Right hindlimb (tissue), 1 donor: Measurements from ENCODE around the gene RPAP2.
"Not testable (repeated sequence)": the region's sequence is repeated elsewhere in the genome, so short reads cannot be mapped to it uniquely, and the experiment has no call there.

ENCODE experiments used
- DNase-seq: peaks from one replicate; pipeline ENCODE4 v3.0.0-alpha.2; 2018

Gene RPAP2

DNA sequence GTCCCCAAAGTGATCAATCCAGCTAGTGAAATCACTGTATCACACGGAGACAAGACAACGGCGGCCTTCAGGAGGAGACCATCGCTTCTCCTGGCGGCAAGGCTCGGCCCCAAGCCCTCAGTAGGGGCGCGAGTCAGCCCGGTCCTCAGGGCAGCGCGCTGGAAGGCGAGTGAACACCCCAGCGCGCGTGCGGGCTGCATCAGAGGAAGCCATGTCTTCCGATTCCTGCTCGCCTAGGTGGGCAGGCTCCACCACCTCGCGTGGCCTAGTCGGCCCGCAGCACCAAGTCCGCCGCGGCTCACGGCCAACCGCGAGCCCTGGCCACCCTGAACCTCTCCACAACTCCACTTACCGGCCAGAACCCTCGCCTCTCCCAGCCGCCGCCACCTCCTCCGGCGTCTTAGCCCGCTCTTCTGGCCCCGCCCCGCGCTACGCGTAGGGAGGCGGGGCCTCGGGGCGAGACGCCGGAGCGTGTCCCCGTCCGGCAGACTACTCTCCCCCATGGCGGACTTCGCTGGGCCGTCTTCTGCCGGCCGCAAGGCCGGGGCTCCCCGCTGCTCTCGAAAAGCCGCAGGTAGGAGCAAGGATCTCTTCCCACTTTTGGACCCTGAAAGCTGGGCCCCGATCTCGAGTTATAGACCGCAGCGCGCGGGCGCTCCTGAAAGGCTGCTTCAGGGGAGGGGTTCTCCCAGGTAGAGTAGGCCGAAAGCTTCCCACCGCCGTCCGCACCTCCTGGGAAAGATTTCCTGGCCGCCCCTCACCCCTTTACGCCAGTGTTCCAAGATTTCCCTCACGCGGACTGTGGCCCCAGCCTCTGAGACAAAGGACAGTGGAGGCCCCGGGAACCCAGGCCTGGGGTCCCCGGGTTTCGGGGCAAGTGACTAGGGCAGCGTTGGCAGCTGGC lies at the start of gene RPAP2, which contains the start of gene GLMN:
RPAP2 (plus strand) TSS at position 487 of the 904 bp plus-strand sequence; CDS start at position 502, 15 bp downstream.
GLMN (minus strand) TSS at position 415 of the 904 bp plus-strand sequence. CDS start 988 bp downstream, outside the sequence.
- peak; percentile 89 for DNase-seq

DNA sequence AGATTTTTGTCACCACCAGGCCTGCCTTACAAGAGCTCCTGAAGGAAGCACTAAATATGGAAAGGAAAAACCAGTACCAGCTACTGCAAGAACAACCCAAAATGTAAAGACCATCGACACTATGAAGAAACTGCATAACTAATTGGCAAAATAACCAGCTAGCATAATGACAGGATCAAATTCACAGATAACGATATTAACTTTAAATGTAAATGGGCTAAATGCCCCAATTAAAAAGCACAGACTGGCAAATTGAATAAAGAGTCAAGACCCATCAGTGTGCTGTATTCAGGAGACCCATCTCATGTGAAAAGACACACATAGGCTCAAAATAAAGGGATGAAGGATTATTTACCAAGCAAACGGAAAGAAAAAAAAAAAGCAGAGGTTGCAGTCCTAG lies 44.1 kb upstream of the RPAP2 start:
- DNase-seq = not testable (repeated sequence)

DNA sequence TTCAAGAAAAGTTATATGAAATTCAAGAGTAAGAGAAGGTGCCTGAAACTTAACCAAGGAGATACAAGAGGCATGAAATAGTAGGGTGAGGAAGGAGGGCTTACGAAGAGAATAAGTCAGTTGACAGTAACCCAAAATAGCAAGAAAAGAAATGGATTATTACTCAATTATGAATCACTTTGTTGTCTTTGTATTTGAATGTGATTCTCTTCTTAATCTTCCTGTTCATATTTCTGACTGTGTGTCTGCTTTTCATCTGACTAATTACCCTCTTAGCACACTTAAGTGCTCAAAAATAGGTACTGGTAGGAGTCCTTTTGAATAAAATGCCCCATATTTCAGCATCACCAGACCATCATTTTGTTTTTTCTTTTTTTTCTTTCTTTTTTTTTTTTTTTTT lies 39.5 kb upstream of the RPAP2 start:
- DNase-seq = no peak

DNA sequence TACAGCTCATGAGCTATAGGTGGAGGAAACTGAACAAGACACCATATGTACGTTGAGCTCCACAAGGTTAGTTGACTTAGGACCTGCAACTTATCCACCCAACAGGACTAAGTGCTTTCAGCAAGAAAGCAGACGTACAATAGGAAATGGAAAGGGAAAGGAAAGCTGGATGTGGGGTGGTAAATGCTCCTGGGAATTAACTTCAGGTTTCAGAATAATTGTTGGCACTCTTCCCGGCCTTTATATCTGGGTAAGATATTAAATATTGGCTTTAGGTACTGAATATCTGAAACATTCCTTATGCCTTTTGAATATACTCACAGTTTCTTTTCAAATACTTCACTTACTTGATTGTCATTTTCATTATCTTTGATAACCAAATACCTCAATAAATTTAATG lies 36.3 kb upstream of the RPAP2 start:
- DNase-seq = no peak

DNA sequence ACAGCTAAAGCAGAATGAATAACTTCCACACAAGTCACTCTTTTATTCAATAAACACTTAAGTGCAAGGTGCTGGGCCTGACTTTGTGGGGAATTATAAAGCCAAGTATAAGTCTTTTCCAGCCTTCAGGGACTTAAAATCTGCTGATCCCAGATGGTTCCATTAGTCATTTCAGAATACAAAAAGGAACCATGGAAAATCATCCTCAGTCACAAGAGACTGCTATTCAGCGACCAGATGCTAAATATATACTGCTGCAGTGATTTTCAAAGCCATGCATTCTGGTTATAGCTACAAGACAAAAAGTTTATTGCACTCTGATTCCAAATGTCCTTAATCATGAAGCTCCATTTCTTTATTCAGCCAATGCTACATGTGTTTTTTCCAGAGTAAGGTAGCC lies 25.8 kb upstream of the RPAP2 start:
- DNase-seq = no peak

DNA sequence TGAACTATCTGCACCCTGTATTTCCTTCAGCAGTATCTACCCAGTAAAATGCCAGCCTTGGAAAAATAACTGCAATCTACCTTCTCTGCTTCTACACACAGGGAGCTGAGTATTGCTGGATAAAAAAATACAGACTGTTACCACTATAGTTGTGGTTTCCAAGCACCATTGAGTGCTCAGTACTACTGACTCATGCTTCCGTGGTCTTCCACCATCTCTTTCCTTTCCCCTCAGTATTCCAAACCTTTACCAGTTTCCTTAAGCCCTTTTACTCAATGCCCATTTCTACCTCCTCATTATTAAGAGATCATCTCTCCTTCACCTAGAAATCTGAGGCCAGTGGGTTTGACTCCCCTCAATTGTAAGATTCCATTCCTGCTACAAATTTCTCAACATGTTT lies 23.9 kb upstream of the RPAP2 start:
- DNase-seq = no peak

DNA sequence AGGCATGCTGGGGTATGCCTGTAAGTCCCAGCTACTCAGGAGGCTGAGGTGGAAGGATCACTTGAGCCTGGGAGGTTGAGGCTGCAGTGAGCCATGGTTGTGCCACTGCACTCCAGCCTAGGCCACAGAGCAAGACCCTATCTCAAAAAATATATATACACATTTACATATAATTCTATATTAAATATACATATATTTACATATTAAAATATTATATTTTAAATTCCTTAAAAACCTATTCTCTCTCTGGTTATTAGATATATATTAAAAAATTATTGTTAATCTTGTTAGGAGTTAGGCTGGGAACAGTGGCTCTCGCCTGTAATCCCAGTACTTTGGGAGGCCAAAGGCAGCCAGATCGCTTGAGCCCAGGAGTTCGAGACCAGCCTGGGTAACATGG lies 22.8 kb upstream of the RPAP2 start:
- no peak for DNase-seq

DNA sequence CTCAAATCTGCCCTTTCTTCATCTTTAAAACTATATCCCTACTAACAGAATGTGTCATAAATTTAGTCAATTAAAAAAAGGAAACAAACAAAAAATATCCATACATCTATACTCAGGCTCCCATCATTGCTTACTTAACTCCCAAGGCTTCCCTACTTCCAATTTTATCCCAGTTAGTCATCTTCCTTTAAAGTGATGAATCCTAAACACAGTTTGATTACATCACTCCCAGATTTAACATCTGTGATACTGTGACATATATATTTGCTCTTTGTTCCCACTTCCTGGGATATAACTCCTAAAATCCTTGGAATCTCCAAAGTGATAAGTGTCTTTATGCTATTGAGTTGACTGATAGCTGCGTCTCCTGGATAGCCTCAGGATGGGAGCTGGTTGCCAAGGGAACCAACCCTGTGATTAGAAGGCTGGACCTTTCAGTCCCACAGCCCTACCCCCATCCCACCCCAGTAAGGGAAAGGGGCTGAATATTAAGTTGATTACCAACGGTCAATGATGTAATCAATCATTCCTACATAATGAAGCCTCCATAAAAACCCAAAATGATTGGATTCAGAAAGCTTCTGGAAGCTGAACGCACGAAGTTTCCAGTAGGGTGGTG lies 21.6 kb upstream of the RPAP2 start:
- DNase-seq = no peak

DNA sequence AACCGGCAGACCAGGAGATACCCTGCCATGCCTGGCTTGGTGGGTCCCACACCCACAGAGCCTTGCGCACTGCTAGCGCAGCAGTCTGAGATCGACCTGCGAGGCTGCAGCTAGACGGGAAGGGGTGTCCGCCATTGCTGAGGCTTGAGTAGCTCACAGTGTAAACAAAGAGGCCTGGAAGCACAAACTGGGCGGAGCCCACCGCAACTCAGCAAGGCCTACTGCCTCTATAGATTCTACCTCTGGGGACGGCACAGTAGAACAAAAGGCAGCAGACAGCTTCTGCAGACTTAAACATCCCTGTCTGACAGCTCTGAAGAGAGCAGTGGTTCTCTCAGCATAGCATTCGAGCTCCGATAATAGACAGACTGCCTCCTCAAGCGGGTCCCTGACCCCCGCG lies 19.1 kb upstream of the RPAP2 start:
- not testable (repeated sequence) for DNase-seq

DNA sequence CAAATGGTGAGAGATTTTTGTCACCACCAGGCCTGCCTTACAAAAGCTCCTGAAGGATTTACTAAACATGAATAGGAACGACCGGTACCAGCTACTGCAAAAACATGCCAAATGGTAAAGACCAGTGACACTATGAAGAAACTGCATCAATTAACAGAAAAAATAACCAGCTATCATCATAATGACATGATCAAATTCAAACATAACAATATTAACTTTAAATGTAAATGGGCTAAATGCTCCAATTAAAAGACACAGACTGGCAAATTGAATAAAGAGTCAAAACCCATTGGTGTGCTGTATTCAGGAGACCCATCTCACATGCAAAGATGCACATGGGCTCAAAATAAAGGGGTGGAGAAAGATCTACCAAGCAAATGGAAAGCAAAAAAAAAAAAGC lies 17.4 kb upstream of the RPAP2 start:
- not testable (repeated sequence) for DNase-seq

DNA sequence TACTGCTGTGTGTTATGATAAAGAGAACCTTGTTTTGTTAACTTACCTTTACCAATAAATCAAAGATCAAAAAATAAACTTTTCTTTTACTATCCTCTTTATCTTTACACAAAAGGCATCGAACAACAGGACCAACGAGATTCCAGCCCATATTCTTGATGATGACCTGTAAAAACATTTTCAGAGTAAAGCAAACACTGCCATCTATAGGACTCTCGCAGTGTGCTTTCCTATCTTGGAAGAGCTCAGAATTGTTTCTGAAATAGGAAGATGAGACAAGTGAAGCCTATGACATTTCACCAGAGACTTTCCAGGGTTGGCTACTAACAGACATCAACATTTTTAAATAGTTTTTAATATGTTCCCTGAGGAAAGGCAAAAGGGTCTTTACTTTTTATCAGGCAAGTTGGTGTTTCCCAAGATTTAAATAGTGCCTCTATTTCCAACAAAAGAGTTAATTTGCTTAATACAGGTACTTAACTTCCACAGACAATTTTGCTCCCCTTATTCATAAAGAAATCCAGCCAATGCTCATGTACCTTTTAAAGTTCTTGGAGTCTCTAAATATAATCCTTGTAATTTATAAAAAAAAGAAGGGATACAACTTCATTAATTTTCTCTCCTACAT lies 7.4 kb upstream of the RPAP2 start:
- DNase-seq = no peak

DNA sequence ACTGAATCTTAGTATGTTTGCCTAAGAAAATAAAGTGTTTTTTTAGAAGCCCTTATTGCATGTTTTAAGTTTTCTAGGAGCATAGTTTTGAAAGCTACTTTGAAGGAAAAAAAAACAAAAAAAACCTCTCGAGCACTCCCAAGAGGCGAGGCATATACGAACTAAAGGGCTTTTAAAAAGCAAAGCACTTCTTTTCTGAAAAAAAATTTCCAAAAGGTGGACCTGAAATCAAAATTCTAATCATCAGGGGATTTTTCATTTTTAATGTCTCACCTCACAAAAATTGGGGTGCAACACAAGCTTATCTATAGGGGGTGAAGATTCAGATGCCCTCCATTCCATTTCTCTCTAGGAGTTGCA lies 666 bp upstream of the RPAP2 start:
- DNase-seq = no peak

DNA sequence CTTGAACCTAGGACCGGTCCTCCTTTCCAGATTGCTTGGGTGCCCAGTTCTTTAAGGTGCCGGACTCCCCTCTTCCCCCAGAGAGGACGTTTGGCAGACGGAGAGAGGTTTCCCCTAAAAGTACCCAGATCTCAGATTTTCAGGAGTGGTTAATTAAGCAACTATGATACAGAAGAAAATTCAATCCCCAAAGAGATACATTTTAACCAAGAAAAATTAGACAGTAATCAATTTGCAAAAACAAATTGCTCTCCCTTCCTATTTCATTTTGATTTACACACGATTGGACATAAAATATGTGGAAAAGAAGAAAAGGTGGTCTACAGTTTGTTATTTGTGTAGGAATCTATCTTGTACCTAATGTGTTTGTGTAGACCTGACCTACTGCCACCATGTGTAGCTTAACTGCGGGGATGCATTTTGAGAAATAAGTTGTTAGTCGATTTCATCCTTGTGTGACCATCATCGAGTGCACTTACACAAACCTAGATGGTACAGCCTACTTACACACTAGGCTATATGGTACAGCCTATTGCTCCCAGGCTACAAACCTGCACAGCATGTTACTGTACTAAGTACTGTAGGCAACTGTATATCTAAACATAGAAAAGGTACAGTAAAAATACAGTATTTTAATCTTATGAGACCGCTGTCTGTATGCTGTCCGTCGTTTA lies 755 bp downstream of the RPAP2 start:
- DNase-seq = no peak

DNA sequence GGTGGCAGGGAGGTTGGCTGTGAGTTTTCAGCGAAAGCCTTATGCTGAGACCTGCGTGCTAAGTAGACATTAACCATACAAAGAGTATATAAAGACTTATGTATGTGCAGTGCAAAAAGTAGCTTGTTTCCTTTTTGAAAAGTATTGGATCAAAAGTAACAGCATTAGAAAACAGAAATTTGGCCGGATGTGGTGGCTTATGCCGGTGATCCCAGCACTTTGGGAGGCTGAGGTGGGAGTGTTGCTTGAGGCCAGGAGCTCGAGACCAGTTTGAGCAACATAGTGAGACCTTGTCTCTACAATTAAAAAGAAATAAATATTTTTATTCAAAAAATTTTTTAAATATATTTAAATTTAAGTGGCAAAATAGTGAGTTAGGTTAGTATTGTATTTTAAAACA lies 2.2 kb downstream of the RPAP2 start:
- no peak for DNase-seq

DNA sequence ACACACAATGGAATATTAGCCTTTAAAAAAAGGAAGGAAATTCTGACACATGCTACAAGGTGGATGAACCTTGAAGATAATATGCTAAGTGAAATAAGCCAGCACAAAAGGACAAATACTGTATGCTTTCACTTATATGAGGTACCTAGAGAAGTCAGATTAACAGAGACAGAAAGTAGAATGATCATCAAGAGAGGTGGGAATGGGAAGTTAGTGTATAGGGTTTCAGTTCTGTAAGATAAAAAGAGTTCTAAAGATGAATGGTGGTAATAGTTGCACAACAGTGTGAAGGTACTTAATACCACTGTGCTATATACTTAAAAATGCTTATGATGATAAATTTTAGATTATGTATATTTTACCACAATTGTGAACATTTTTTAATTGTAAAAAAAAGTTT lies 7.2 kb downstream of the RPAP2 start:
- DNase-seq = no peak

DNA sequence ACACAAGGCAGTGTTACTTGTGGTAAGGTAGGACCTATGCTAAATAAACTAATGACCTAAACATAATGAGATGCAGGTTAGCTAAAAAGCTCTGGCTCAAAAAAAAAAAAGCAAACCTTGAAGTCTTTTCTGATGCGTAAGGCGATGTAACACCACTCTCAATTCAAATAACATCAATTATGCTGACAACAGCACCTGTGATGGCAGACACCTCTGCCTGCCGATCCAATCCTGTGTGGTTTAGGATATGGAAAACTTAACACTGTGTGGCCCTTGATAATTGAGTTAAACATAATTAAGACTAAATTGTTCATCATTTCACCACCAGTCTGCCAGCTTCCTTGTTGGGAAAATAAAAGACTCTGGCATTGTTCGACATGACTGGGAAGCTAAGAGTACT lies 9.1 kb downstream of the RPAP2 start:
- no peak for DNase-seq

DNA sequence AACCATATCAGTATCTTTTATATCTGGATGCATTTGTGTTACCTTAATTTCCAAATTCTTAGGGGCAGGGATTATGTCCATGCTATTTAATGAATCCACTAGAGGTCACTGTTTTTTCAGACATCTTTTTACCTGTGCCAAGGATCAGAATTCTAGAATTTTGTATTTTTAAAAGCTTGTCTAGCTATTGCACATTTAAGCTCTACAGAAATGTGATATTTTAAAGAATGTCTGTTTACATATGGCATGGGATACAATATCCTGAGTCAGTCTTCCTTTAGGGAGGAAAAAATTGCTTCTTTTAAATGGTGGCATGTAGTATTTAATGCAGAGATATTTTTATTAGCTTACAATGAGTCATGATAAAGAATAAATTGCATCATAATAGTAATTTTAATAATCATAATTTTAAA lies 11.3 kb downstream of the RPAP2 start:
- DNase-seq = no peak

DNA sequence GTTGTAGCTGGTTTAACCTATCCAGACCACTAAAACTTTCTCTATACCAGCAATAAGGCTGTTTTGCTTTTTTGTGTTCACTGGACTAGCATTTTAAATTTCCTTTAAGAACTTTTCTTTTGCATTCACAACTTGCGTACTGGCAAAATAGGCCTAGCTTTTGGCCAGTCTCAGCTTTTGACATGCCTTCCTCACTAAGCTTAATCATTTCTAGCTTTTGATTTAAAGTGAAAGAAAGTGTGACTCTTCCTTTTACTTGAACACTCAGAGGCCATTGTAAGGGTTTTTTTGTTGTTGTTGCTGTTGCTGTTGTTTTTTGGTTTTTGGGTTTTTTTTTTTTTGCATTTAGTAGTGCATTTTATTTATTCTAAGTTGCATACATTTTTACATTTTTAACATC lies 15.2 kb downstream of the RPAP2 start:
- no peak for DNase-seq

DNA sequence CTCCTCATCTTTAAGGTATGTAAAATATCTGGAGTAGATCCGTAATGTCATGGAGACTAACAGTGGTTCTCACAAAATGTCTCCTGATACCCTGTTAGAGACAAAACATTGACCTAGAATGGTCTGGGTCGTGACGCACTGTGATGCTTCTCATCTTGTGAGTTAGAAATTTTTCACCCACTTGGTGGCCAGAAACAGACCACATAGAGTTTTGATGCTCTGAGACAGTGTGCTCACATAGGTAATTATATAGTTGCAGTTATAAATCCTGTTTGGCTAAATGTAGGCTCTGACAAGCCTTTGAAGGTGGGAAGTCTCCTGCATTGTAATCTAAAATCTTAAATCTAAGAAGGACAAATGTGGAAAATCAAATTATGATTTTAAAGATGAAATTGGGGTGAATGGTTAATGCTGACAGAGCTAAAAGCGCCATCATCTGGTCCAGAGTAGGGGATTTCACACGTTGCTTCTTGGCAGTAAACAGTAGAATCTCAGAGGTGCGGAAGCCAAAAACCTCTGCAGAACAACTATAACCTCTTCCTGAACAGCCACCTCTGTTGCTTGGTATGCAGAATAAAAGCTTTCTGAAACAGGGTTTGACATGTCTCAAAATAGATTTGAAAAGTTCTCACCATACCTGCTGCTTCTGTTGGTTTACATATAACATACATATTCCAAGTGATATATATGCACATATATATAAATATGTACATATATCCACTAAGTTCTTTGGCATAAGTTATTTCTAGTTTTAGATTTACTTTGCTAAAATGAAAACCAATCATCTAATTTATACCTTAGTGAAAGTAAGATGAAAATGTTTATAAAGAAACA lies 17.1 kb downstream of the RPAP2 start:
- no peak for DNase-seq

DNA sequence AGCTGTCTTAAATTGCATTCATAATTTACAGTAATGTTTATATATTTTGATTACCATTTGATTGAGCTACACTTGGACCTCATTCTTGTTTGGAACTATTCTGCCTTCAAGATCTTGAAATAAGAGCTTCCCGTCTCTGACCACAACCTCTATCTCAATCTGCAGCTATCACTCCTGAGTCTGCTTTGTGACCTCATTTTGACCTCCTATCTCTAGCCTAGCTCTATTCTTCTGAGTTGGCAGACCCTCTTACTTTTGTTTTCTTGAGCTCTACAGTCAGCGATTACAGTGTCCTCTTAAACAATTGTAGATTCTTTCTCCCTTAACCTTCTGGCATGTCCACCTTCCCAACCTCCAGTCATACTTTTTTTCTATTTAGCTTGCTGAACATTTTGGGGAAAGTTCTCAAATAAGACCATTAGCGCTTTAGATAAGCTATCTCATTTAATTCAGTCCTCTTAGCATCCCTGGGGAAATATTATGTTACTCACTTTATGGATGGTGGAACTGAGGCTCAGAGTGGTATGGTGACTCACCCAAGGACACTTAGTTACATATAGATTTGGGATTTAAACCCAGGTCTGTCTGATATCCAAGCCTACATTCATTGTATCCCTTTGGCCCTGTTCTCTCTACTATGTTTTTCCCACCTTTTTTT lies 19.1 kb downstream of the RPAP2 start:
- no peak for DNase-seq
